HepG2 (cell line): ENCODE data around the gene RTEL1. TPM values are rescaled to one million over a fixed set of nuclear protein-coding genes. Genes with fewer than 3 reads are reported as not detected.

ENCODE experiments used
- ATF7 ChIP-seq, 2 experiments: fragments of 450-650 bp in 1 of 2; sonication (generic) in 1 of 2; formaldehyde crosslinking in 1 of 2; IDR thresholded peaks; 2 replicates each; pipeline versions ENCODE4 v1.4.0 to v1.6.1; 2016 to 2020; ENCODE audit warnings: antibody characterized with exemption in 1 of 2, mild to moderate bottlenecking in 1 of 2, missing genetic modification reagents in 1 of 2
- CBFB ChIP-seq: sonication (generic); formaldehyde crosslinking; IDR thresholded peaks from 2 replicates; pipeline ENCODE4 v1.4.0; 2020; ENCODE audit warnings: missing genetic modification reagents
- CHD4 ChIP-seq: fragments of 200-600 bp; sonication (generic); IDR thresholded peaks from 2 replicates; pipeline ENCODE4 v1.7.0; 2017; ENCODE audit warnings: mild to moderate bottlenecking, low read length, borderline replicate concordance
- DPF2 ChIP-seq: sonication (generic); formaldehyde crosslinking; IDR thresholded peaks from 2 replicates; pipeline ENCODE4 v1.4.0; 2020; ENCODE audit warnings: mild to moderate bottlenecking, low read depth, missing genetic modification reagents, borderline replicate concordance
- DZIP1 ChIP-seq: sonication (generic); formaldehyde crosslinking; IDR thresholded peaks from 2 replicates; pipeline ENCODE4 v1.5.0; 2020; ENCODE audit warnings: mild to moderate bottlenecking, missing genetic modification reagents
- EED ChIP-seq: sonication (generic); formaldehyde crosslinking; IDR thresholded peaks from 2 replicates; pipeline ENCODE4 v1.5.0; 2020; ENCODE audit warnings: mild to moderate bottlenecking, missing genetic modification reagents
- ELF1 ChIP-seq: sonication (generic); formaldehyde crosslinking; IDR thresholded peaks from 2 replicates; pipeline ENCODE4 v1.4.0; 2020; ENCODE audit warnings: missing genetic modification reagents
- KDM4B ChIP-seq: sonication (generic); formaldehyde crosslinking; IDR thresholded peaks from 2 replicates; pipeline ENCODE4 v1.4.0; 2020; ENCODE audit warnings: missing genetic modification reagents
- MIER2 ChIP-seq: IDR thresholded peaks from 2 replicates; pipeline ENCODE4 v1.6.1; 2016; ENCODE audit warnings: missing biosample characterization, missing genetic modification reagents
- MZF1 ChIP-seq: sonication (generic); formaldehyde crosslinking; IDR thresholded peaks from 2 replicates; pipeline ENCODE4 v1.8.1; 2023; ENCODE audit warnings: mild to moderate bottlenecking, missing genetic modification reagents, borderline replicate concordance
- RAD21 ChIP-seq: fragments of 450-650 bp; formaldehyde crosslinking; IDR thresholded peaks from 2 replicates; pipeline ENCODE4 v1.5.0; 2020; ENCODE audit warnings: mild to moderate bottlenecking
- SRSF1 ChIP-seq: fragments of 200-400 bp; formaldehyde crosslinking; optimal IDR thresholded peaks from 2 replicates; pipeline ENCODE3; 2017; ENCODE audit warnings: mild to moderate bottlenecking, low read depth, low read length, moderate library complexity
- SUZ12 ChIP-seq: fragments of 150-350 bp; IDR thresholded peaks from 2 replicates; pipeline ENCODE4 v1.6.1; 2014; ENCODE audit warnings: low read depth, low read length
- TEF ChIP-seq: sonication (generic); formaldehyde crosslinking; IDR thresholded peaks from 2 replicates; pipeline ENCODE4 v1.5.0; 2020; ENCODE audit warnings: missing genetic modification reagents
- ZBTB43 ChIP-seq: sonication (generic); formaldehyde crosslinking; conservative IDR thresholded peaks from 2 replicates; pipeline ENCODE4 v1.4.0; 2020; ENCODE audit warnings: missing genetic modification reagents
- ZNF234 ChIP-seq: sonication (generic); formaldehyde crosslinking; conservative IDR thresholded peaks from 2 replicates; pipeline ENCODE4 v1.5.1; 2020; ENCODE audit warnings: mild to moderate bottlenecking, missing genetic modification reagents
- ZNF276 ChIP-seq: sonication (generic); formaldehyde crosslinking; IDR thresholded peaks from 2 replicates; pipeline ENCODE4 v1.4.0; 2020; ENCODE audit warnings: mild to moderate bottlenecking, low read depth, missing genetic modification reagents
- ZNF343 ChIP-seq: sonication (generic); formaldehyde crosslinking; IDR thresholded peaks from 2 replicates; pipeline ENCODE4 v1.4.0; 2020; ENCODE audit warnings: mild to moderate bottlenecking, missing genetic modification reagents
- ZNF547 ChIP-seq: sonication (generic); formaldehyde crosslinking; IDR thresholded peaks from 2 replicates; pipeline ENCODE4 v1.5.1; 2020; ENCODE audit warnings: mild to moderate bottlenecking, missing genetic modification reagents
- ZNF772 ChIP-seq: sonication (generic); formaldehyde crosslinking; IDR thresholded peaks from 2 replicates; pipeline ENCODE4 v1.5.0; 2020; ENCODE audit warnings: mild to moderate bottlenecking, missing genetic modification reagents
- polyA plus RNA-seq, 8 experiments: library from polyadenylated mRNA; depleted of rRNA in 3 of 8; stranded (reverse) in 7 of 8; unstranded in 1 of 8; fragments of >200 nt; fragmentation: Illumina TruSeq in 4 of 8; extraction: Trizol in 4 of 8; gene quantifications; 2 replicates each; pipeline versions ENCODE4 v1.2.1 to v1.2.3, GENCODE V29; 2011 to 2016; ENCODE audit warnings: low read depth in 4 of 8, missing spikeins in 1 of 8, mixed read lengths in 1 of 8; ENCODE audit not compliant: insufficient read depth in 1 of 8
- total RNA-seq, 5 experiments: library from RNA; depleted of rRNA; stranded (reverse); fragments of >200 nt; fragmentation: Illumina TruSeq; extraction: Trizol; gene quantifications; 2 replicates each; pipeline ENCODE4 v1.2.3, GENCODE V29; 2016; ENCODE audit warnings: low read depth in 1 of 5
- TF ChIP-seq, protein P1 (sequence below): fragments of 450-650 bp; IDR thresholded peaks from 2 replicates; pipeline ENCODE4 v1.6.1; 2016

The RTEL1 gene
- total and polyA plus RNA-seq, 2 of the 13 experiments (the other 11 are each of a cell fraction or from before 2014, with no cell fraction given): 21.8 to 36.4 TPM

- TF ChIP-seq ATF7 (IDR thresholded peaks at IDR 0.05): no peak
- TF ChIP-seq ATF7 (CRISPR knock-in tag; IDR thresholded peaks at IDR 0.05): 0 out of 2 replicates have a peak, but pooled peaks have one; percentile 24
- no peak for TF ChIP-seq TEF (CRISPR knock-in tag)
- 0 out of 2 replicates have a peak, but pooled peaks have one; percentile 45 for TF ChIP-seq ZNF276 (CRISPR knock-in tag)
- TF ChIP-seq DZIP1 (CRISPR knock-in tag): no peak
- peak; percentile 77; the same call in 1 of the 2 replicates for TF ChIP-seq EED (CRISPR knock-in tag)
- TF ChIP-seq KDM4B: no peak
- no peak for TF ChIP-seq MIER2 (CRISPR knock-in tag)
- TF ChIP-seq RAD21: no peak
- no peak for TF ChIP-seq ELF1
- TF ChIP-seq, protein P1, sequence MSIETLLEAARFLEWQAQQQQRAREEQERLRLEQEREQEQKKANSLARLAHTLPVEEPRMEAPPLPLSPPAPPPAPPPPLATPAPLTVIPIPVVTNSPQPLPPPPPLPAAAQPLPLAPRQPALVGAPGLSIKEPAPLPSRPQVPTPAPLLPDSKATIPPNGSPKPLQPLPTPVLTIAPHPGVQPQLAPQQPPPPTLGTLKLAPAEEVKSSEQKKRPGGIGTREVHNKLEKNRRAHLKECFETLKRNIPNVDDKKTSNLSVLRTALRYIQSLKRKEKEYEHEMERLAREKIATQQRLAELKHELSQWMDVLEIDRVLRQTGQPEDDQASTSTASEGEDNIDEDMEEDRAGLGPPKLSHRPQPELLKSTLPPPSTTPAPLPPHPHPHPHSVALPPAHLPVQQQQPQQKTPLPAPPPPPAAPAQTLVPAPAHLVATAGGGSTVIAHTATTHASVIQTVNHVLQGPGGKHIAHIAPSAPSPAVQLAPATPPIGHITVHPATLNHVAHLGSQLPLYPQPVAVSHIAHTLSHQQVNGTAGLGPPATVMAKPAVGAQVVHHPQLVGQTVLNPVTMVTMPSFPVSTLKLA: no peak
- peak; percentile 64 for TF ChIP-seq SRSF1
- TF ChIP-seq ZNF547 (CRISPR knock-in tag): 0 out of 2 replicates have a peak, but pooled peaks have one; percentile 6
- no peak for TF ChIP-seq DPF2
- TF ChIP-seq ZNF343 (CRISPR knock-in tag): peak; percentile 62; the same call in 1 of the 2 replicates
- no peak for TF ChIP-seq MZF1
- TF ChIP-seq SUZ12: no peak
- TF ChIP-seq ZNF772: no peak
- no peak for TF ChIP-seq ZBTB43 (CRISPR knock-in tag)
- TF ChIP-seq CHD4: no peak
- TF ChIP-seq ZNF234 (CRISPR knock-in tag): no peak
- no peak for TF ChIP-seq CBFB (CRISPR knock-in tag)
Observed at GRCh38 chr20:63734946-63735858, 77.1 kb downstream of the RTEL1 start (continued).
